ENCODE results near the gene NABP2. TPM values are rescaled to one million over a fixed set of nuclear protein-coding genes. Genes with fewer than 3 reads are reported as not detected.

Gene NABP2
- total RNA-seq, 1 experiment from 2014 or later: 67.5 TPM

GRCh38 chr12:56198836-56199235, 25.3 kb upstream of the NABP2 start:
- Histone ChIP-seq H3K4me3 (ENCODE audit: low read depth, low read length, poor library complexity, severe bottlenecking) (no peak overlapping the region), H3K36me3 (ENCODE audit: insufficient read depth, low read length, poor library complexity, severe bottlenecking) (no peaks in the 10 kb centered on the region), H3K9me3 (ENCODE audit: low read depth, low read length, poor library complexity, severe bottlenecking) (no peaks in the 10 kb centered on the region), H3K27me3 (replicated peaks; ENCODE audit: insufficient read depth, low read depth, low read length, poor library complexity) (no peaks in the 10 kb centered on the region), H3K27ac (ENCODE audit: low read depth, low read length, poor library complexity, severe bottlenecking) (no peak overlapping the region), H3K4me1 (ENCODE audit: insufficient read depth, low read length, poor library complexity, severe bottlenecking) (peaks cover 9% of the 10 kb centered on the region)
- BruUV-seq (replicated peaks): no TSS peak
- ChIA-PET CTCF (interaction anchor here (0.6 to 0.8 kb wide), 2 partner anchors 9 to 28 kb away, joined by 3 read pairs; partner anchors contain the start of gene SMARCC2), POLR2A (ENCODE audit: low non-redundant PET) (no interaction called here)
- intact Hi-C loops (cut with micrococcal nuclease; ENCODE audit: unreplicated experiment): no loop called here
- no peak for DNase-seq (ENCODE audit: low spot score)
- no peak for TF ChIP-seq EZH2 (IDR thresholded peaks at IDR 0.05; ENCODE audit: borderline replicate concordance, low read depth, low read length, poor library complexity, severe bottlenecking)
- no peak for TF ChIP-seq CTCF (conservative IDR thresholded peaks at IDR 0.05; ENCODE audit: low read depth, low read length)

GRCh38 chr12:56202366-56202765, 21.8 kb upstream of the NABP2 start:
- POLR2A ChIA-PET (ENCODE audit: low non-redundant PET): no interaction called here
- H3K36me3 ChIP-seq (ENCODE audit: insufficient read depth, low read length, poor library complexity, severe bottlenecking): peaks cover 20% of the 10 kb centered on the region
- no peaks in the 10 kb centered on the region for H3K9me3 ChIP-seq (ENCODE audit: low read depth, low read length, poor library complexity, severe bottlenecking)
- BruUV-seq (replicated peaks): no TSS peak
- peaks cover 5% of the 10 kb centered on the region for H3K4me1 ChIP-seq (ENCODE audit: insufficient read depth, low read length, poor library complexity, severe bottlenecking)
- intact Hi-C loops (cut with micrococcal nuclease; ENCODE audit: unreplicated experiment): no loop called here
- CTCF ChIA-PET: no interaction called here
- H3K27ac ChIP-seq (ENCODE audit: low read depth, low read length, poor library complexity, severe bottlenecking): no peak overlapping the region
- H3K4me3 ChIP-seq (ENCODE audit: low read depth, low read length, poor library complexity, severe bottlenecking): no peak overlapping the region
- TF ChIP-seq CTCF (conservative IDR thresholded peaks at IDR 0.05; ENCODE audit: low read depth, low read length) (no peak), EZH2 (IDR thresholded peaks at IDR 0.05; ENCODE audit: borderline replicate concordance, low read depth, low read length, poor library complexity, severe bottlenecking) (no peak)
- H3K27me3 ChIP-seq (replicated peaks; ENCODE audit: insufficient read depth, low read depth, low read length, poor library complexity): no peaks in the 10 kb centered on the region
- no peak for DNase-seq (ENCODE audit: low spot score)

- no peak for DNase-seq (ENCODE audit: low spot score)
- no peaks in the 10 kb centered on the region for H3K27me3 ChIP-seq (replicated peaks; ENCODE audit: insufficient read depth, low read depth, low read length, poor library complexity)
- intact Hi-C loops (cut with micrococcal nuclease; ENCODE audit: unreplicated experiment): no loop called here
- POLR2A ChIA-PET (ENCODE audit: low non-redundant PET): no interaction called here
- no peaks in the 10 kb centered on the region for H3K9me3 ChIP-seq (ENCODE audit: low read depth, low read length, poor library complexity, severe bottlenecking)
- no peak overlapping the region for H3K4me3 ChIP-seq (ENCODE audit: low read depth, low read length, poor library complexity, severe bottlenecking)
- TF ChIP-seq CTCF (conservative IDR thresholded peaks at IDR 0.05; ENCODE audit: low read depth, low read length) (no peak), EZH2 (IDR thresholded peaks at IDR 0.05; ENCODE audit: borderline replicate concordance, low read depth, low read length, poor library complexity, severe bottlenecking) (no peak)
- no TSS peak for BruUV-seq (replicated peaks)
- CTCF ChIA-PET: no interaction called here
- H3K4me1 ChIP-seq (ENCODE audit: insufficient read depth, low read length, poor library complexity, severe bottlenecking): peaks cover 5% of the 10 kb centered on the region
- H3K36me3 ChIP-seq (ENCODE audit: insufficient read depth, low read length, poor library complexity, severe bottlenecking): peaks cover 24% of the 10 kb centered on the region
- no peak overlapping the region for H3K27ac ChIP-seq (ENCODE audit: low read depth, low read length, poor library complexity, severe bottlenecking)
Observed at GRCh38 chr12:56202838-56203237, 21.3 kb upstream of the NABP2 start.

All from A673 (cell line).